IgD-negative memory B cell (primary cell): Measurements from ENCODE around the gene FOSL1. TPM values are rescaled to one million over a fixed set of nuclear protein-coding genes. Genes with fewer than 3 reads are reported as not detected.
A peak's percentile ranks its signal among the peaks of the same experiment; 100 is the strongest.

Experiments used
- H3K27ac Mint-ChIP-seq, 3 donors: one replicate each; pipeline ENCODE4 v1.8.0; 2020 to 2022; ENCODE audit warnings: mild to moderate bottlenecking in 3 of 3, mixed read lengths in 3 of 3, moderate library complexity in 1 of 3
- H3K27me3 Mint-ChIP-seq: one replicate; pipeline ENCODE4 v1.8.0; 2021; ENCODE audit warnings: mixed read lengths
- H3K36me3 Mint-ChIP-seq: one replicate; pipeline ENCODE4 v1.8.0; 2020; ENCODE audit warnings: mild to moderate bottlenecking, mixed read lengths
- H3K4me1 Mint-ChIP-seq, 3 donors: one replicate each; pipeline ENCODE4 v1.8.0; 2020 to 2022; ENCODE audit warnings: mixed read lengths in 3 of 3, mild to moderate bottlenecking in 1 of 3
- H3K4me3 Mint-ChIP-seq, 4 donors: one replicate each; pipeline ENCODE4 v1.8.0; 2020 to 2022; ENCODE audit warnings: mild to moderate bottlenecking in 4 of 4, mixed read lengths in 4 of 4, moderate library complexity in 3 of 4
- H3K9me3 Mint-ChIP-seq, 3 donors: one replicate each; pipeline ENCODE4 v1.8.0; 2020 to 2021; ENCODE audit warnings: mixed read lengths in 3 of 3, mild to moderate bottlenecking in 1 of 3
- polyA plus RNA-seq: library from polyadenylated mRNA; unstranded; fragments of 300-500 nt; fragmentation: Illumina TruSeq; gene quantifications from one replicate; pipeline ENCODE4 v1.2.3, GENCODE V29; 2021

The FOSL1 gene
- polyA plus RNA-seq, 1 donor from 2014 or later = 0.79 TPM

- Mint-ChIP-seq H3K9me3 (no peaks in the 10 kb centered on the region), H3K27ac (peak overlapping the region; percentile 68 to 97 (median 94)), H3K4me3 (peak overlapping the region in 3 of 4 donors; percentile 59 to 90 (median 84)), H3K36me3 (no peaks in the 10 kb centered on the region), H3K27me3 (no peaks in the 10 kb centered on the region), H3K4me1 (peaks cover 15 to 17% (median 16%) of the 10 kb centered on the region in 3 donors)
Observed at GRCh38 chr11:65928667-65929066, 28.5 kb upstream of the FOSL1 start.

GRCh38 chr11:65927904-65928397, 27.8 kb upstream of the FOSL1 start:
- H3K27ac Mint-ChIP-seq = peak overlapping the region; percentile 68 to 97 (median 94)
- H3K27me3 Mint-ChIP-seq = no peaks in the 10 kb centered on the region
- H3K36me3 Mint-ChIP-seq = peaks cover 2% of the 10 kb centered on the region
- peaks cover 15 to 17% (median 16%) of the 10 kb centered on the region in 3 donors for H3K4me1 Mint-ChIP-seq
- H3K4me3 Mint-ChIP-seq = peak overlapping the region; percentile 59 to 90 (median 76)
- no peaks in the 10 kb centered on the region for H3K9me3 Mint-ChIP-seq

- H3K36me3 Mint-ChIP-seq = peaks cover 4% of the 10 kb centered on the region
- peak overlapping the region in 1 of 3 donors; percentile 28 for H3K27ac Mint-ChIP-seq
- H3K4me1 Mint-ChIP-seq = peaks cover 17 to 21% (median 19%) of the 10 kb centered on the region in 3 donors
- H3K9me3 Mint-ChIP-seq = no peaks in the 10 kb centered on the region
- peak overlapping the region in 1 of 4 donors; percentile 52 for H3K4me3 Mint-ChIP-seq
- H3K27me3 Mint-ChIP-seq = no peaks in the 10 kb centered on the region
Observed at GRCh38 chr11:65925397-65925796, 25.2 kb upstream of the FOSL1 start.

GRCh38 chr11:65922565-65922964, 22.4 kb upstream of the FOSL1 start:
- peak overlapping the region in 2 of 4 donors; percentile 57 to 81 for H3K4me3 Mint-ChIP-seq

GRCh38 chr11:65921876-65922275, 21.7 kb upstream of the FOSL1 start:
- Mint-ChIP-seq H3K27me3 (no peaks in the 10 kb centered on the region), H3K36me3 (peaks cover 4% of the 10 kb centered on the region), H3K4me3 (peak overlapping the region in 3 of 4 donors; percentile 57 to 81 (median 57)), H3K9me3 (no peaks in the 10 kb centered on the region), H3K27ac (peak overlapping the region in 1 of 3 donors; percentile 53), H3K4me1 (peaks cover 7 to 9% (median 9%) of the 10 kb centered on the region in 3 donors)

More at GRCh38 chr11:65922565-65922964, 22.4 kb upstream of the FOSL1 start:
- peaks cover 7 to 12% (median 9%) of the 10 kb centered on the region in 3 donors for H3K4me1 Mint-ChIP-seq
- H3K36me3 Mint-ChIP-seq = peaks cover 4% of the 10 kb centered on the region
- peak overlapping the region in 2 of 3 donors; percentile 53 to 64 for H3K27ac Mint-ChIP-seq
- no peaks in the 10 kb centered on the region for H3K27me3 Mint-ChIP-seq
- no peaks in the 10 kb centered on the region for H3K9me3 Mint-ChIP-seq

- H3K4me1 Mint-ChIP-seq = peaks cover 10 to 15% (median 11%) of the 10 kb centered on the region in 3 donors
- no peaks in the 10 kb centered on the region for H3K27me3 Mint-ChIP-seq
- H3K36me3 Mint-ChIP-seq = peaks cover 4% of the 10 kb centered on the region
- no peaks in the 10 kb centered on the region for H3K9me3 Mint-ChIP-seq
- H3K27ac Mint-ChIP-seq = no peak overlapping the region
- peak overlapping the region; percentile 81 to 97 (median 92) for H3K4me3 Mint-ChIP-seq
Observed at GRCh38 chr11:65921033-65921555, 20.9 kb upstream of the FOSL1 start.

- Mint-ChIP-seq H3K27ac (peak overlapping the region in 1 of 3 donors; percentile 95), H3K4me1 (peaks cover 10 to 15% (median 11%) of the 10 kb centered on the region in 3 donors), H3K9me3 (no peaks in the 10 kb centered on the region), H3K27me3 (no peaks in the 10 kb centered on the region), H3K36me3 (peaks cover 4% of the 10 kb centered on the region), H3K4me3 (peak overlapping the region; percentile 88 to 97 (median 96))
Observed at GRCh38 chr11:65920372-65920802, 20.2 kb upstream of the FOSL1 start.

- Mint-ChIP-seq H3K4me1 (peaks cover 11 to 21% (median 15%) of the 10 kb centered on the region in 3 donors), H3K27ac (peak overlapping the region; percentile 83 to 95 (median 92)), H3K9me3 (no peaks in the 10 kb centered on the region), H3K4me3 (peak overlapping the region; percentile 88 to 97 (median 96)), H3K36me3 (peaks cover 7% of the 10 kb centered on the region), H3K27me3 (no peaks in the 10 kb centered on the region)
Observed at GRCh38 chr11:65919573-65920371, 19.6 kb upstream of the FOSL1 start.

- Mint-ChIP-seq H3K36me3 (peaks cover 8% of the 10 kb centered on the region), H3K27ac (peak within 1 kb of the TSS; percentile 83 to 98 (median 95)), H3K4me1 (peaks cover 14 to 23% (median 15%) of the 10 kb centered on the region in 3 donors), H3K9me3 (no peaks in the 10 kb centered on the region), H3K4me3 (peak within 1 kb of the TSS; percentile 88 to 97 (median 96)), H3K27me3 (no peaks in the 10 kb centered on the region)
Observed at GRCh38 chr11:65919141-65919572, 19.0 kb upstream of the FOSL1 start, which contains the start of gene DRAP1. DRAP1 (plus strand) TSS chr11:65919426; CDS start chr11:65919502, 76 bp downstream.

GRCh38 chr11:65918211-65919140, 18.3 kb upstream of the FOSL1 start, which contains the start of gene C11orf68:
C11orf68 (minus strand) TSS chr11:65919062; CDS start chr11:65919031, 31 bp downstream.
- H3K36me3 Mint-ChIP-seq = peaks cover 8% of the 10 kb centered on the region
- H3K27me3 Mint-ChIP-seq = no peaks in the 10 kb centered on the region
- peak within 1 kb of the TSS; percentile 88 to 97 (median 96) for H3K4me3 Mint-ChIP-seq
- H3K27ac Mint-ChIP-seq = peak within 1 kb of the TSS; percentile 83 to 98 (median 95)
- peaks cover 14 to 23% (median 15%) of the 10 kb centered on the region in 3 donors for H3K4me1 Mint-ChIP-seq
- no peaks in the 10 kb centered on the region for H3K9me3 Mint-ChIP-seq

GRCh38 chr11:65917434-65918210, 17.4 kb upstream of the FOSL1 start:
- Mint-ChIP-seq H3K4me1 (peaks cover 12 to 20% (median 14%) of the 10 kb centered on the region in 3 donors), H3K27ac (peak overlapping the region in 2 of 3 donors; percentile 78 to 95), H3K27me3 (no peaks in the 10 kb centered on the region), H3K9me3 (no peaks in the 10 kb centered on the region), H3K36me3 (peaks cover 7% of the 10 kb centered on the region), H3K4me3 (peak overlapping the region; percentile 88 to 97 (median 96))

GRCh38 chr11:65917077-65917433, 16.9 kb upstream of the FOSL1 start:
- peaks cover 5% of the 10 kb centered on the region for H3K36me3 Mint-ChIP-seq

GRCh38 chr11:65916391-65916790, 16.2 kb upstream of the FOSL1 start:
- H3K4me3 Mint-ChIP-seq = peak overlapping the region in 3 of 4 donors; percentile 63 to 92 (median 88)
- peaks cover 5% of the 10 kb centered on the region for H3K27me3 Mint-ChIP-seq
- peaks cover 10 to 18% (median 14%) of the 10 kb centered on the region in 3 donors for H3K4me1 Mint-ChIP-seq
- peak overlapping the region in 1 of 3 donors; percentile 85 for H3K27ac Mint-ChIP-seq
- peaks cover 5% of the 10 kb centered on the region for H3K36me3 Mint-ChIP-seq
- no peaks in the 10 kb centered on the region for H3K9me3 Mint-ChIP-seq

More at GRCh38 chr11:65917077-65917433, 16.9 kb upstream of the FOSL1 start:
- peak overlapping the region; percentile 88 to 92 (median 89) for H3K4me3 Mint-ChIP-seq
- peak overlapping the region in 2 of 3 donors; percentile 46 to 85 for H3K27ac Mint-ChIP-seq
- no peaks in the 10 kb centered on the region for H3K9me3 Mint-ChIP-seq
- peaks cover 10 to 18% (median 14%) of the 10 kb centered on the region in 3 donors for H3K4me1 Mint-ChIP-seq
- H3K27me3 Mint-ChIP-seq = no peaks in the 10 kb centered on the region
